Common myeloid progenitor, CD34-positive (primary cell): Measurements from ENCODE around the gene FIGLA. TPM values are rescaled to one million over a fixed set of nuclear protein-coding genes. Genes with fewer than 3 reads are reported as not detected.
A peak's percentile ranks its signal among the peaks of the same experiment; 100 is the strongest.

ENCODE experiments used
- CTCF ChIA-PET: fragments of 350-600 bp; sonication (Branson Sonifier 250); formaldehyde crosslinking; loops from one replicate; lab custom pipeline; 2021; ENCODE audit warnings: antibody characterized with exemption; lab: Charles Lee
- POLR2A ChIA-PET: fragments of 350-600 bp; sonication (Branson Sonifier 250); formaldehyde crosslinking; loops from one replicate; lab custom pipeline; 2021; ENCODE audit warnings: antibody characterized with exemption; lab: Charles Lee
- DNase-seq, 3 donors: peaks; one replicate each; pipeline versions ENCODE4 v3.0.0 to v3.0.0-alpha.2; 2013
- H3K27ac ChIP-seq, 2 experiments: 1 replicate in 1 of 2; 2 replicates in 1 of 2; pipeline ENCODE4 v1.7.0; 2013; ENCODE audit warnings: inconsistent platforms in 2 of 2, low read length in 2 of 2, mild to moderate bottlenecking in 2 of 2, low read depth in 1 of 2, moderate library complexity in 1 of 2; ENCODE audit not compliant: severe bottlenecking in 2 of 2, insufficient read depth in 1 of 2, poor library complexity in 1 of 2
- H3K27me3 ChIP-seq, 5 experiments: replicated peaks in 2 of 5; 1 replicate in 3 of 5; 2 replicates in 2 of 5; pipeline versions ENCODE4 v1.6.1 to v1.7.0; 2013; ENCODE audit warnings: low read length in 4 of 5, mild to moderate bottlenecking in 2 of 5, moderate library complexity in 2 of 5, inconsistent platforms in 1 of 5; ENCODE audit not compliant: insufficient read depth in 5 of 5, control insufficient read depth in 4 of 5
- H3K36me3 ChIP-seq, 4 experiments: 1 replicate in 2 of 4; 2 replicates in 2 of 4; pipeline versions ENCODE4 v1.6.1 to v1.7.0; 2013; ENCODE audit warnings: low read length in 3 of 4, control low read depth in 1 of 4, mild to moderate bottlenecking in 1 of 4; ENCODE audit not compliant: control insufficient read depth in 4 of 4, insufficient read depth in 4 of 4
- H3K4me1 ChIP-seq, 4 experiments: 1 replicate in 3 of 4; 2 replicates in 1 of 4; pipeline versions ENCODE4 v1.6.1 to v1.7.1; 2013; ENCODE audit warnings: low read length in 3 of 4, mild to moderate bottlenecking in 3 of 4, control low read depth in 1 of 4, inconsistent platforms in 1 of 4, moderate library complexity in 1 of 4; ENCODE audit not compliant: control insufficient read depth in 4 of 4, insufficient read depth in 4 of 4; ENCODE audit errors: control extremely low read depth in 1 of 4
- H3K4me3 ChIP-seq, 7 experiments: 1 replicate in 4 of 7; 2 replicates in 3 of 7; pipeline versions ENCODE4 v1.5.1 to v1.7.0; 2013; ENCODE audit warnings: mild to moderate bottlenecking in 7 of 7, low read length in 6 of 7, moderate library complexity in 6 of 7, inconsistent platforms in 2 of 7, low read depth in 2 of 7, control low read depth in 1 of 7; ENCODE audit not compliant: insufficient read depth in 4 of 7, control insufficient read depth in 1 of 7; ENCODE audit errors: extremely low read depth in 1 of 7
- H3K9me3 ChIP-seq, 5 experiments: 1 replicate in 4 of 5; 2 replicates in 1 of 5; pipeline versions ENCODE4 v1.6.1 to v1.7.1; 2013; ENCODE audit warnings: low read length in 4 of 5, mild to moderate bottlenecking in 2 of 5, inconsistent platforms in 1 of 5, low read depth in 1 of 5, moderate library complexity in 1 of 5; ENCODE audit not compliant: control insufficient read depth in 4 of 5, insufficient read depth in 2 of 5; ENCODE audit errors: control extremely low read depth in 1 of 5
- WGBS: methylation state at CpG from one replicate; pipeline ENCODE4 v1.1.5; 2013; ENCODE audit not compliant: insufficient coverage; 5-methylcytosine and 5-hydroxymethylcytosine counted together
- polyA plus RNA-seq: library from polyadenylated mRNA; unstranded; fragments of 120-200 nt; gene quantifications from one replicate; pipeline ENCODE4 v1.2.1, GENCODE V29; 2013

The FIGLA gene, protein sequence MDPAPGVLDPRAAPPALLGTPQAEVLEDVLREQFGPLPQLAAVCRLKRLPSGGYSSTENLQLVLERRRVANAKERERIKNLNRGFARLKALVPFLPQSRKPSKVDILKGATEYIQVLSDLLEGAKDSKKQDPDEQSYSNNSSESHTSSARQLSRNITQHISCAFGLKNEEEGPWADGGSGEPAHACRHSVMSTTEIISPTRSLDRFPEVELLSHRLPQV
- not detected for polyA plus RNA-seq

- peaks cover 31 to 78% (median 41%) of the 10 kb centered on the region in 5 experiments for H3K27me3 ChIP-seq
- no peak within 1 kb of the TSS for H3K27ac ChIP-seq
- ChIA-PET POLR2A (no interaction called here), CTCF (interaction anchor here (0.7 to 4.4 kb wide), 17 partner anchors 9 to 488 kb away, joined by 3 to 32 read pairs (median 4); partner anchors contain the start of gene FAM136A)
- no peaks in the 10 kb centered on the region for H3K9me3 ChIP-seq
- no peak for DNase-seq
- H3K4me3 ChIP-seq: peak within 1 kb of the TSS in 4 of 7 experiments; percentile 11 to 56 (median 46)
- WGBS: 2% methylated on average over 44 of the region's 69 CpGs
- no peaks in the 10 kb centered on the region for H3K36me3 ChIP-seq
- H3K4me1 ChIP-seq: peaks cover 0 to 15% (median 6%) of the 10 kb centered on the region in 4 experiments
Measured at GRCh38 chr2:70790136-70790828, at the start of gene FIGLA. TSS of gene FIGLA (minus strand) at chr2:70790643. CDS start at chr2:70790638, 5 bp downstream.

GRCh38 chr2:70837980-70838925 lies 47.8 kb upstream of the FIGLA start:
- Histone ChIP-seq H3K27ac (no peak overlapping the region), H3K36me3 (no peaks in the 10 kb centered on the region), H3K9me3 (no peaks in the 10 kb centered on the region), H3K4me3 (no peak overlapping the region), H3K4me1 (peaks cover 0 to 4% (median 0%) of the 10 kb centered on the region in 4 experiments), H3K27me3 (peaks cover 0 to 10% (median 4%) of the 10 kb centered on the region in 5 experiments)
- CTCF ChIA-PET: interaction anchor here (1.7 kb wide), 1 partner anchor 12 kb away, joined by 5 read pairs; no protein-coding TSS in a partner anchor
- POLR2A ChIA-PET: no interaction called here
- DNase-seq: no peak
- 75% methylated on average over 7 of the region's 10 CpGs for WGBS

GRCh38 chr2:70835643-70836042 lies 45.2 kb upstream of the FIGLA start, which contains the start of gene CD207:
TSS of gene CD207 (minus strand) at chr2:70835816. CDS start at chr2:70835776, 40 bp downstream.
- 93% methylated on average over 3 of the region's 4 CpGs for WGBS
- DNase-seq: no peak
- ChIA-PET CTCF (no interaction called here), POLR2A (no interaction called here)
- Histone ChIP-seq H3K27me3 (peaks cover 0 to 6% (median 0%) of the 10 kb centered on the region in 5 experiments), H3K36me3 (no peaks in the 10 kb centered on the region), H3K27ac (no peak within 1 kb of the TSS), H3K4me1 (peaks cover 0 to 13% (median 2%) of the 10 kb centered on the region in 4 experiments), H3K9me3 (no peaks in the 10 kb centered on the region), H3K4me3 (no peak within 1 kb of the TSS)

- DNase-seq: no peak
- WGBS: 89% methylated on average over 3 of the region's 4 CpGs
- CTCF ChIA-PET: no interaction called here
Measured at GRCh38 chr2:70834881-70835280, 44.4 kb upstream of the FIGLA start.

GRCh38 chr2:70834106-70834505 lies 43.7 kb upstream of the FIGLA start:
- H3K4me3 ChIP-seq: no peak overlapping the region
- CTCF ChIA-PET: no interaction called here
- H3K4me1 ChIP-seq: peaks cover 0 to 13% (median 2%) of the 10 kb centered on the region in 4 experiments
- no peaks in the 10 kb centered on the region for H3K9me3 ChIP-seq
- POLR2A ChIA-PET: no interaction called here
- no CpG with 5 or more reads among the region's 2 CpGs for WGBS
- H3K27ac ChIP-seq: no peak overlapping the region
- H3K36me3 ChIP-seq: no peaks in the 10 kb centered on the region
- peaks cover 0 to 8% (median 0%) of the 10 kb centered on the region in 5 experiments for H3K27me3 ChIP-seq
- no peak for DNase-seq

More at GRCh38 chr2:70834881-70835280, 44.4 kb upstream of the FIGLA start:
- Histone ChIP-seq H3K4me1 (peaks cover 0 to 13% (median 2%) of the 10 kb centered on the region in 4 experiments), H3K9me3 (no peaks in the 10 kb centered on the region), H3K4me3 (no peak overlapping the region), H3K36me3 (no peaks in the 10 kb centered on the region), H3K27me3 (peaks cover 0 to 6% (median 0%) of the 10 kb centered on the region in 5 experiments), H3K27ac (no peak overlapping the region)
- POLR2A ChIA-PET: no interaction called here

GRCh38 chr2:70833246-70833645 lies 42.8 kb upstream of the FIGLA start:
- Histone ChIP-seq H3K4me3 (no peak overlapping the region), H3K36me3 (no peaks in the 10 kb centered on the region), H3K27me3 (peaks cover 0 to 6% (median 0%) of the 10 kb centered on the region in 5 experiments), H3K27ac (no peak overlapping the region), H3K4me1 (peaks cover 0 to 13% (median 2%) of the 10 kb centered on the region in 4 experiments), H3K9me3 (no peaks in the 10 kb centered on the region)
- ChIA-PET CTCF (interaction anchor here (1.0 kb wide), 1 partner anchor 30 kb away, joined by 3 read pairs; no protein-coding TSS in a partner anchor), POLR2A (no interaction called here)
- no peak for DNase-seq
- WGBS: 100% methylated on average over 1 of the region's 1 CpG
